ENCODE measurements around the gene EFCAB9. TPM values are rescaled to one million over a fixed set of nuclear protein-coding genes. Genes with fewer than 3 reads are reported as not detected.
A peak's percentile ranks its signal among the peaks of the same experiment; 100 is the strongest.

Gene EFCAB9
- total RNA-seq, result not detected
- long read RNA-seq, result 0 reads

DNA sequence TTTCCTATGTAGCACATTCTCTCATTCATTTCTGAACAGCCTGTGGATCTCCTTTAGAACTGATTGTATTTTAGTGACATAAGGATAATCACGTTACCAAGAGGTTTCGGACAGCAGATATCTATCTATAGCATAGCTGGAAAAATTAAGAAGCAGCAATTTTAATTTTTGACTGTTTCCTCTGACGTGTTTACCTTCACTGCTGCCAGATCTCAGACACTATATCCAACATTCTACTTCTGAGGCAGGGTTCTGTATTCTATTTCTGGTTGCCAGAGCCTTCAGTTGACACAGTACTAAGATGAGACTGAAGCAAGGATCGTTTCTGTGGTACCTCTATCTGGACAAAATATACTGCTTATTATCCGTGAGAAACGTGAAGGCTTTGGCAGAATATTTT, at the start of gene EFCAB9:
Gene EFCAB9, plus strand, starts transcription at position 301 of the 400 bp plus-strand sequence. Its CDS starts 1 bp downstream, at position 302.
- Histone ChIP-seq H3K4me1 (no peaks in the 10 kb centered on the region), H3K36me3 (no peaks in the 10 kb centered on the region)
- intact Hi-C loops (cut with micrococcal nuclease), result loop anchor here (10.0 kb wide), 1 partner anchor 279 kb away; no protein-coding TSS in a partner anchor

DNA sequence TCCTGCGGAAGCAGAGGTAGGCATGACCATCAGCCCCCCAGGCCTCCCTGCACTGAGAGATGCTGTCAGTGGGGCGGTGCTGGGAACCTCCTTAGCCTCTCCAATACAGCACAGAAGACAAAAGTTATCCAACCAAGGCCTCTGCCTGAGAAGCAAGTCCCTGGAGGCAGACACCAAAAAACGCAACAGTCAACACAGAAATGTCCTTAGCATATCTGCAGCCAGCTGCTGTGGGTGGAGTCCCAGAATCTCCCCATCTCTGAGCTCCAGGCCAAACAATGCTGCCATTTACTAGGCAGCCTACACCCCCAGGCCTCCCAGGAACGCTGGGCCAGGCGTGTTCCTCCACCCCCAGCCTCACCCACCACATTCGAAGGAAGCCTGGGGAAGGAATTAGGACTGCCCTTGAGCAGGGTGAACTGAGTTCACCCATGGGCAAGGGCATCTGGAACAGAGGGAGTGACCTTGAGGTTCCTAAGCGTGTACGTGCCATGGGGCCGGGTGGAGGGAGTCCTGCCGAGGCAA, 49.6 kb upstream of the EFCAB9 start:
- Histone ChIP-seq H3K36me3 (no peaks in the 10 kb centered on the region), H3K4me3 (no peak overlapping the region), H3K27ac (replicated peaks) (peak overlapping the region; percentile 61), H3K27me3 (ENCODE audit: low read depth) (no peaks in the 10 kb centered on the region), H3K9me3 (replicated peaks) (no peaks in the 10 kb centered on the region), H3K4me1 (peaks cover 32% of the 10 kb centered on the region)
- intact Hi-C loops (cut with micrococcal nuclease), result no loop called here
- TF ChIP-seq CTCF (IDR thresholded peaks at IDR 0.05; ENCODE audit: borderline replicate concordance), result no peak
- DNase-seq, result peak; percentile 62

More for the DNA sequence above, at the start of gene EFCAB9:
- Histone ChIP-seq H3K27ac (replicated peaks) (no peak within 1 kb of the TSS), H3K9me3 (replicated peaks) (no peaks in the 10 kb centered on the region), H3K27me3 (ENCODE audit: low read depth) (no peaks in the 10 kb centered on the region), H3K4me3 (no peak within 1 kb of the TSS)
- TF ChIP-seq CTCF (IDR thresholded peaks at IDR 0.05; ENCODE audit: borderline replicate concordance), result no peak
- DNase-seq, result no peak

- H3K4me1 ChIP-seq, result peaks cover 37% of the 10 kb centered on the region
These were observed 48.8 kb upstream of the EFCAB9 start for GRCh38 chr5:172144931-172145869.

GRCh38 chr5:172145870-172146747, 47.9 kb upstream of the EFCAB9 start:
- Histone ChIP-seq H3K27me3 (ENCODE audit: low read depth) (no peaks in the 10 kb centered on the region), H3K9me3 (replicated peaks) (no peaks in the 10 kb centered on the region), H3K4me1 (peaks cover 46% of the 10 kb centered on the region), H3K27ac (replicated peaks) (peak overlapping the region; percentile 61), H3K36me3 (no peaks in the 10 kb centered on the region), H3K4me3 (no peak overlapping the region)
- TF ChIP-seq CTCF (IDR thresholded peaks at IDR 0.05; ENCODE audit: borderline replicate concordance), result no peak
- no peak for DNase-seq
- intact Hi-C loops (cut with micrococcal nuclease), result no loop called here

More at GRCh38 chr5:172144931-172145869, 48.8 kb upstream of the EFCAB9 start:
- TF ChIP-seq CTCF (IDR thresholded peaks at IDR 0.05; ENCODE audit: borderline replicate concordance), result no peak
- no peak for DNase-seq
- peak overlapping the region; percentile 61 for H3K27ac ChIP-seq (replicated peaks)
- intact Hi-C loops (cut with micrococcal nuclease), result no loop called here
- no peaks in the 10 kb centered on the region for H3K27me3 ChIP-seq (ENCODE audit: low read depth)
- H3K4me3 ChIP-seq, result no peak overlapping the region
- no peaks in the 10 kb centered on the region for H3K36me3 ChIP-seq
- no peaks in the 10 kb centered on the region for H3K9me3 ChIP-seq (replicated peaks)

DNA sequence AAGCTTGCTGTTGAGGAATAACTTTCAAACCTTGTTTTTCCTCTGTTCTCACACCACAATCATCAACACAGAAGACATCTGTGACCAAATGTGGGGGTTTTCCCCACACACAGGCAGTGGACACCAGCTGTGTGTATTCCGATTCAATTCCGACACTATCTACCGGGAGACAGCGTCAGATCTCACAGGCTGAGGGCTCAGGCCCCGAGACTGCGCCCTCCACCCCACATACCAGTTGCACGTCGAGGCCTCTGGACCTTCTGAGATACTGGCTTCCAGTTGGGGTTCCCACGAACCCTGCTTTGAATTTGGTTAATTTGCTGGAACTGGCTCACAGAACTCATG, 47.3 kb upstream of the EFCAB9 start:
- Histone ChIP-seq H3K4me3 (no peak overlapping the region), H3K27me3 (ENCODE audit: low read depth) (no peaks in the 10 kb centered on the region), H3K9me3 (replicated peaks) (no peaks in the 10 kb centered on the region), H3K36me3 (peaks cover 3% of the 10 kb centered on the region), H3K4me1 (peaks cover 52% of the 10 kb centered on the region), H3K27ac (replicated peaks) (no peak overlapping the region)
- intact Hi-C loops (cut with micrococcal nuclease), result no loop called here
- no peak for DNase-seq
- no peak for TF ChIP-seq CTCF (IDR thresholded peaks at IDR 0.05; ENCODE audit: borderline replicate concordance)

Measured in left ventricle myocardium inferior (tissue), 1 donor.